GM19395 (cell line): Measurements from ENCODE around the gene PRKACG.
"Not testable (repeated sequence)": the region's sequence is repeated elsewhere in the genome, so short reads cannot be mapped to it uniquely, and the experiment has no call there.

ENCODE experiments used
- ATAC-seq: cut with Tn5 transposase; IDR thresholded peaks from one replicate; pipeline ENCODE4 v1.9.1; 2021; ENCODE audit warnings: mild to moderate bottlenecking, moderate library complexity; ENCODE audit not compliant: unreplicated experiment

The PRKACG gene

GRCh38 chr9:69014013-69014412 lies at the start of gene PRKACG:
Gene PRKACG (minus strand): TSS chr9:69014113. CDS start chr9:69014092, 21 bp downstream.
- ATAC-seq: no peak

GRCh38 chr9:69062195-69062594 lies 48.3 kb upstream of the PRKACG start:
- ATAC-seq: no peak

- no peak for ATAC-seq
Observed at GRCh38 chr9:69060766-69061165, 46.9 kb upstream of the PRKACG start.

- no peak for ATAC-seq
Observed at GRCh38 chr9:69058101-69058500, 44.2 kb upstream of the PRKACG start.

- no peak for ATAC-seq
Observed at GRCh38 chr9:69056191-69056815, 42.4 kb upstream of the PRKACG start.

- ATAC-seq: no peak
Observed at GRCh38 chr9:69054989-69055388, 41.1 kb upstream of the PRKACG start.

GRCh38 chr9:69050936-69051335 lies 37.0 kb upstream of the PRKACG start:
- not testable (repeated sequence) for ATAC-seq

- no peak for ATAC-seq
Observed at GRCh38 chr9:69049094-69049493, 35.2 kb upstream of the PRKACG start.

- ATAC-seq: no peak
Observed at GRCh38 chr9:69047371-69047770, 33.5 kb upstream of the PRKACG start.

- ATAC-seq: no peak
Observed at GRCh38 chr9:69046723-69047122, 32.8 kb upstream of the PRKACG start.

GRCh38 chr9:69045821-69046220 lies 31.9 kb upstream of the PRKACG start:
- no peak for ATAC-seq

GRCh38 chr9:69044240-69045219 lies 30.6 kb upstream of the PRKACG start:
- no peak for ATAC-seq

- ATAC-seq: no peak
Observed at GRCh38 chr9:69040646-69041045, 26.7 kb upstream of the PRKACG start.

GRCh38 chr9:69036799-69037198 lies 22.9 kb upstream of the PRKACG start:
- no peak for ATAC-seq

- ATAC-seq: peak; percentile 38
Observed at GRCh38 chr9:69036309-69036708, 22.4 kb upstream of the PRKACG start.

GRCh38 chr9:69035438-69036308 lies 21.8 kb upstream of the PRKACG start, which contains the start of gene FXN:
Gene FXN (plus strand): TSS chr9:69035752. CDS start chr9:69035783, 31 bp downstream.
- peak; percentile 95 for ATAC-seq

GRCh38 chr9:69034071-69034470 lies 20.2 kb upstream of the PRKACG start:
- ATAC-seq: no peak

GRCh38 chr9:69030851-69031645 lies 17.1 kb upstream of the PRKACG start:
- ATAC-seq: no peak

GRCh38 chr9:69029535-69029934 lies 15.6 kb upstream of the PRKACG start:
- no peak for ATAC-seq

- ATAC-seq: no peak
Observed at GRCh38 chr9:69028754-69029153, 14.8 kb upstream of the PRKACG start.
